LNCaP clone FGC (cell line): ENCODE results near the gene FIBP.

Experiments
- DNase-seq: peaks from one replicate; pipeline ENCODE4 v3.0.0-alpha.2; 2011; ENCODE audit warnings: low read depth
- H3K4me3 ChIP-seq: 2 replicates; pipeline ENCODE4 v1.5.1; 2011; ENCODE audit warnings: mild to moderate bottlenecking, low read depth, low read length, control low read depth
- CTCF ChIP-seq: IDR thresholded peaks from 2 replicates; pipeline ENCODE4 v1.5.1; 2012; ENCODE audit warnings: mild to moderate bottlenecking; ENCODE audit not compliant: control insufficient read depth, insufficient read depth; ENCODE audit errors: extremely low read depth

Gene FIBP

GRCh38 chr11:65857853-65858680, 30.2 kb downstream of the FIBP start, which contains the start of gene CFL1:
CFL1 (minus strand) TSS chr11:65858180; CDS start chr11:65858099, 81 bp downstream.
- TF ChIP-seq CTCF: no peak
- peak within 1 kb of the TSS; percentile 93 for H3K4me3 ChIP-seq
- DNase-seq: peak; percentile 93

GRCh38 chr11:65857500-65857852, 30.8 kb downstream of the FIBP start:
- no peak for TF ChIP-seq CTCF
- DNase-seq: no peak
- peak overlapping the region; percentile 93 for H3K4me3 ChIP-seq

GRCh38 chr11:65856689-65857499, 31.4 kb downstream of the FIBP start:
- peak overlapping the region; percentile 93 for H3K4me3 ChIP-seq
- no peak for DNase-seq
- TF ChIP-seq CTCF: no peak

- TF ChIP-seq CTCF: no peak
- DNase-seq: no peak
- H3K4me3 ChIP-seq: peak overlapping the region; percentile 93
Observed at GRCh38 chr11:65855927-65856363, 32.3 kb downstream of the FIBP start.

- DNase-seq: no peak
- no peak overlapping the region for H3K4me3 ChIP-seq
- TF ChIP-seq CTCF: no peak
Observed at GRCh38 chr11:65854852-65855837, 33.1 kb downstream of the FIBP start.

GRCh38 chr11:65854161-65854592, 34.1 kb downstream of the FIBP start:
- DNase-seq: no peak
- no peak for TF ChIP-seq CTCF

More at GRCh38 chr11:65854161-65854592, 34.1 kb downstream of the FIBP start:
- H3K4me3 ChIP-seq: no peak overlapping the region
